HG03095 (cell line): ENCODE measurements around the gene SNTG2.
"Not testable (repeated sequence)": the region's sequence is repeated elsewhere in the genome, so short reads cannot be mapped to it uniquely, and the experiment has no call there.

ENCODE experiments used
- ATAC-seq: cut with Tn5 transposase; IDR thresholded peaks from one replicate; pipeline ENCODE4 v1.9.1; 2021; ENCODE audit warnings: moderate library complexity; ENCODE audit not compliant: unreplicated experiment

The SNTG2 gene

DNA sequence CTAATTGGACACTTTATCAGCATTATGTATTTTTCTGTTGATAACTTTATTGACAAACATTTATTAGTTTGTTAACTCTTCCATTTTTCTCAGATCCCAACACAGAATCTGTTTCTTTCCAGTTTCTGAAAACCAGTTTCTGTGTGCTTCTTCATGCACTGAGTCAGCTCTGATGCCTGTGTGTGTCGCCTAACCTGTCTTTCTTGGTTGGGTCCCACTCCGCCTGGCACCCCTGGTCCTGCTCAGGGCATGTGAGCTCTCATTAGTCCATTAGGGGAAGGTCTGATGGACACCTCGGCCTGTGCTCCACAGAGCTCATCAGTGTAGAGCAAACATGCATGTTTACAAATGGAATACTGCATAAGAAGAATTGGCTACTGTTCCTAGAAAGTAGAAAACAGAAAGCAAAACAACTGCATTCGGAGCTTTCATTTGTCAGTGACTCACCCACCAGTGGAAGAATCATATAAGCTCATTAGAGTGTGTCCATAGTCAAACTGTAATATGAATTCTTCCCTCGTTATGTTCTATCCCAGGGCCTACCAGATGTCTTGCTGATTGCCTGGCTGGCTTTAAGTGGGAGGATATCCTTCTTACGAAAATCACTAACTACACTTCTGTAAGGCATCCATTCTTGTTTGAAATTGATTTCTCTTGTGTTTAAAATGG lies 137.7 kb downstream of the SNTG2 start:
- ATAC-seq = no peak

DNA sequence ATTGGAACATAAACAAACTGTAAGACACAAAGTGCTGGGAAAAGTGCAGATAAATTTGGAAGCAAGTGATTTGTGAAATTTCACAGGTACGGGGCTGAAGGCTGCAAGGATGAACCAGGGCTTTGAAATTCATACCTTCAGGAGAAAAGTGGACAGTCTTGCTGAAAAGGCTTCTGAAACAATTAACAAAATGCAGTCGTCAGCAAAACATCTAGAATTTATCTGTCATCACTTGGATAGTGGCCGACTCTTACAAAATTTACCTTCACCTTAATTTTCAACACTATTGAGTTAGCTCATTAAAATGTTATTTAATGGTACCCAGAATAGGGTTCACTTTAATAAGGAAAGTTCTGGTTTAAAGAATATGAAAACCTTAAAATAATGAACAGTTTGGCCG lies 138.3 kb downstream of the SNTG2 start:
- no peak for ATAC-seq

DNA sequence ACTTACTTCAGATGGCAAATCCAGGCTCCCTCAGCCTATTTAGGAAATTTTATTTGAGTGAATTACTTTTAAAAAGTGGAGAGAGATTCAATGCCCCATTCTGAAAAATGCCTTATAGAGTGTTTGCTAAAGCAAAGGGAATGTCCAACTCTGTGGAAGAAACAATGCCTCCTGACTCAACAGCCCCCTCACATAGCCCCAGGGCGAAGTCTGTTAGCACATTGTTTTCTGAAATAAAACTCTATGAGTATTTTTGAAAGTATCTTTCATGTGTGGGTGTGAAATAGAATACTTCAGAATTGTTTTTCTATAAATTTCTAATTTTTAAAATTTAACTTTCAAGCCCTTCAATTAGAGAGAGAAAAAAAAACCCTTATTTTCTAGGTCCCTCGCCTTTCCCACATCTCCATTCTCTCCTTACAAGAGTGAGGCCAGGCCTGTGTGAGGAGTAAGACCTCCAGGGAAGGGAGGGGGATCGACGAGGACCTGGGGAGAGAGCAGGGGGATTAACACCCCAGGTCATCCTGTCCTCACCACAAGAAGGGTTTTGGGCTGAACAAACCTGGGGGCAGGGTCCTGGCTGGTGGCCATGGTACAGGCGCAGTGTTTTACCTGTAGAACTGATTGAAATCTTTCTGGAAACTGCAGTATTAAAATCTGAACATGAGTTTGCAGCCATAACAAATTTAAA lies 141.4 kb downstream of the SNTG2 start:
- no peak for ATAC-seq

DNA sequence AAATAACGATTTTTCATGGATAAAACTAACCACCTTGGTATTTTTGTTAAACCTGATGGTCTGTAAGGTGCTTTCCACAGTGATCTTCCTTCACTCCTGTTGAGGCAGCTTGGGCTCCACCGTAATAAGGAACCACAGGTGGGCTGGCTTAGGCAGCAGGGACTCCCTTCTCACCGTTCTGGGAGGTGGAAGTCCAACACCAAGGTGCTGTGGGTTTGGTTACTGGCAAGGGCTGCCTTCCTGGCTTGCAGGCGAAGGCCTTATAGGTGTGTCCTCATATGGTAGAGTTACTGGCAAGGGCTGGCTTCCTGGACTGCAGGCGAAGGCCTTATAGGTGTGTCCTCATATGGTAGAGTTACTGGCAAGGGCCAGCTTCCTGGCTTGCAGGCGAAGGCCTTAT lies 143.0 kb downstream of the SNTG2 start:
- ATAC-seq = not testable (repeated sequence)

DNA sequence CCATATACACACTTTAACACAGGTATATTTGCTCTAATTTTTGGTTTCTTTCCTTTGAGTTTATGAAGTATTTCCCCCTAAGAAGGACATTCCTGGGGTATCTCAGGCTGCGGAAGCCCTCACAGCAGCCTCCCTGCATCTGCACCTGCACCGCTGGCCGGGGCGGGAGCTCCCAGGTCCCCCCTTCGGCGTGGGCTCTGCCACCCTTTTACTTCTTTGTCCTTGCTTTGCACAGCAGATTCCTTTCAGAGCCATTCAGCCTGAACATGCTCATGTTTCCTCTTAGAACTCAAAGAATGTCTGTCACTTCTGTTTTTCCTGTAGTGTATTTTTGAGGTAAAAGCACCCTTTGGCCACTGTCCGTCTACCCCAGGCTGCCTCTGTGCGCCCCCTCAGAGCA lies 146.5 kb downstream of the SNTG2 start:
- ATAC-seq = no peak

DNA sequence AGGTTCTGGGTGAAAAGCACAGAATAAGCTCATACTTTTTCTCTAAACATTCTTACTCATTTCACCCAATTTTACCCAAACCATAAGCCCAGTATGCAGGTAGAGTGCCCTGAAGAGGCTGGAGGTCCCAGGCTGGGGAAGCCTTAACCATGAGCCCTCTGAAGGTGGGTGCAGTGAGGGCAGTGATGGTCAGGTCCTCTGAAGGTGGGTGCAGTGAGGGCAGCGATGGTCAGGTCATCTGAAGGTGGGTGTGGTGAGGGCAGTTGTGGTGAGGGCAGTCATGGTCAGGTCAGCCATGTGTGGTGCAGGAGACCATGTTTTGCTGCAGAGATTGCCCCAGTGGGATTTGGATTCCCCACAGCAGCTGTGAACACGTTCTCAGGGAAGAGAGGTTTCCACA lies 148.8 kb downstream of the SNTG2 start:
- ATAC-seq = no peak

DNA sequence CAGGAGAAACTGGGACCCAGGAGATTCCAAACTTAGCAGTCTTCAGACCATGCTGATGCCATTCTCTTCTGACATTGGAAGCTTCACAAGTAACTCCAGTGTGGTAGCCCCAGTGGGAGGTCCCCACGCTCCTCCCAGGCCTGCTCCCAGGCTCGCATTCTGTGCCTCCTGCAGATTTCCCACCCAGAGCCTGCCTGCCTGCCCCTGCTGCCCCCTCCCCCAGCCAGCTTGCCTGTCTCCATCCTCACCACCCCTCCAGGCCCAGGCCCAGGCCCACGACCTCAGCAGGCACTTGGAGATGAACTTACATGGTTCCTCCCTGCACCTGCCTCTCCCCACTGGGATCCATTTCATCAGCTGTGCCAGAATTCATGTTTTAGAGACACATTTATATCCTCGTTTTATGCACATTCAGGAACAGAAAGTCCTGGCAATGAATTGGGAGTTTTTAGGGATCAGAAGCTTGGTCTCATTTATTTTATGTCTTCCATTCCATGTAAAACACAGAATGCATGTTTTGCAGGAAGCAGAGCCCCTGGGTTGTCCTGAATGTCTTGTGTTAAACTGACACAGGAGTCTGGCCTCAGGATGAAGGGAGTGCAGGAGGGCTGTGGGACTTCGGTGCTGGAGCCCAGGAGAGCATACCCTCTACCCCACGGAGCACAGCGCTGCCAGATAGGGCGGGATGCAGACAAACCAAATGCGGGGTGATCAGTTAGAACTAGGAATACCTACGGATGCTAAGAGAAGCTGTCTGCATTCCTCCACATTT lies 150.5 kb downstream of the SNTG2 start:
- no peak for ATAC-seq

DNA sequence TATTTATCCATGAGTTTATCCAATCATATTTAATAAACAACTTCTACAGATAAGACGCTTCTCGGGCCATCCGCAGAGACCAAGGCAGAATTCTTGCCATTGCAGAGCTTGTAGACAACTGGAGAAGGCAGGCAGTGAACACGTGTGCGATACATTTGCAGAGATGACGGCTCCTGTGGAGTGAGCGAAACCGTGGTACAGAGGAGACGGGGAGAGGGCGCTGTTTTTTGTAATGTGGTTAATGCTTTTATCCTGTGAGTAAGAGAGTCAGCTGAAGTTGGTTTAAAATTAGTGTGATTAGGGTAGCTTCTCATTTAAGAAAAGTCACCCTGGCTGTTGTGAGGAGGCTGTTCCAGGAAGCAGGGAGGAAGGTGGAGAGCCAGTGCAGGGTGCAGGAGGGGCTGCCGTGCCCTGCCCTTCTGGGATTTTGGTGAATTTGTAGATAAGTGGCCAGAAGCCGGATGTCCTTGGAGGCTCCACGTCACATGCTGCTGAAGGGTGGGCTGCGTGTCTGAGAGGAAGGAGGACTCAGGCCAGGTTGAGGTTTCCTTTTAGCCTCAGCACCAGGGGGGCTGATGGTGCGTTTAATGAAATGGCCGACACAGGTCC lies 151.4 kb downstream of the SNTG2 start:
- no peak for ATAC-seq

DNA sequence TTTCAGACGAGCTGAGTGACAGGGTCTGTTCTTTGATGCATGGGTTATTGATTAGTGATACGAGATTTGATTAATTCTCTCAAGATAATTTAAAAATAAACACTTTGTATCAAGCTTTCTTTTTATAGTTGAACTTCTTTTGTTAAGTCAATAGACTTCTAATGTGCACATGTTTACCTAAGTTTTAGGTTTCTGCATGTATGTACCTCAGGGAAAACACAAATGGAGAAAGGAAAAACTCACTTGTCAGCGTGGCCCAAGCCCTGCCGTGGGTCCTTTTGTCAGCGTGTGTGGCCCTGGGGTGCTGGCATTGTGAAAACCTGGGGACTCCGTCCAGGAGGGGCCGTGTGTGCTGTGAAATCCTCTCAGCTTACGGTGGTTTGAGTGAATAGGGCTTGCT lies 153.7 kb downstream of the SNTG2 start:
- no peak for ATAC-seq

DNA sequence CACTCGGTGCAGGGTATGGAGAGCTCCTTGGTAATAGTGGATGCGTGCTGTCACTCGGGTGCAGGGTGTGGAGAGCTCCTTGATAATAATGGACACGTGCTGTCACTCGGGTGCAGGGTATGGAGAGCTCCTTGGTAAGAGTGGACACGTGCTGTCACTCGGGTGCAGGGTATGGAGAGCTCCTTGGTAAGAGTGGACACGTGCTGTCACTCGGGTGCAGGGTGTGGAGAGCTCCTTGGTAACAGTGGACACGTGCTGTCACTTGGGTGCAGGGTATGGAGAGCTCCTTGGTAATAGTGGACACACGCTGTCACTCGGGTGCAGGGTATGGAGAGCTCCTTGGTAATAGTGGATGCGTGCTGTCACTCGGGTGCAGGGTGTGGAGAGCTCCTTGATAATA lies 155.7 kb downstream of the SNTG2 start:
- ATAC-seq = not testable (repeated sequence)

DNA sequence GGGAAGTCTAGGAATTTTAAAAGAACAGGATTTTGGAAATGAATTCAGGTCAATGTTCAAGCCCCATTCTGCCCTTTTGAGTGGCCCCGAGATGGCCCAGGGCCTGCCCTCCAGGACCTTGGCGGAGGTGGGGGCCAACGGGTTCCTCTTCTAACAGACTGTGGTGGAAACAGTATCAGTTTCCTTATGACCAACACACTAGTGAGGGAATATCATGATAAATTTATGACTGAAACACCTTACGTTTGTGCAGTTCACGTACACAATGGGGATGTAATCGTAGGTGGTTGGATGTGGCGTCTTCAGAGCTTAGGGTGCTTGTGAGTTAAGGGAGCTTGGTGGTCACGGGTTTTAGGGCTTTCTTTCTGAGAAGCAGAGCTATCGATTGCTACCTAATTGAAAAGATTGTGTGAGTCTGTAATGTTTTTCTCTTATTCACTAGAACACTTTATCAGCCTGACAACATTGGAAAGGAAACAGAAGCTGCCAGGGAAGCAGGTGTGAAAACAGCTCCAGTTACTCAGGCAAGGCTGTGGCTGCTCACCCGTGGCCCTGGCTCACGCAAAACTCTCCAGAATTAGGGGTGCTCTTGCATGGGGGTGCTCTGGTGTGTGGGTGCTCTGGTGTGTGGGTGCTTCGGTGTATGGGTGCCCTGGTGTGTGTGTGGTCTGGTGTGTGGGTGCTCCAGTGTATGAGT lies 165.3 kb downstream of the SNTG2 start:
- ATAC-seq = no peak

DNA sequence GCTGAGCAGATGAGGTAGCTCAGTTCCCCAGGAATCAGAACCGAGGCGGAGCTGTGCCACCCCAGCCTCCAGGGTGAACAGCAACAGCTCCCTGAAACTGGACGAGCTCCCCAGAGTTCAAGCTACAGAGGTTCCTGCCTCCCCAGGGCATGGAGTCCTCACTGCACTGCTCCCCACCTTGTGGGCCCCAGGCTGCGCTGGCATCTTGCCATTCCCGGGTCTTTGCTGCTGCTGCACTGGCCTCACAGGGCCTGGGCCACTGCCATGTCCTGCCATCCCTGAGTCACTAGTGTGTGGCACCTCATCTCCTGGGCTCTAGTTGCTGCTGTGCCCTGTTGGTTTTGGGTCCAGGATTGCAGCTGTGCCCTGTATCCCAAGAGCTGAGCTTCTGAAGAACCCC lies 166.9 kb downstream of the SNTG2 start:
- ATAC-seq = no peak

DNA sequence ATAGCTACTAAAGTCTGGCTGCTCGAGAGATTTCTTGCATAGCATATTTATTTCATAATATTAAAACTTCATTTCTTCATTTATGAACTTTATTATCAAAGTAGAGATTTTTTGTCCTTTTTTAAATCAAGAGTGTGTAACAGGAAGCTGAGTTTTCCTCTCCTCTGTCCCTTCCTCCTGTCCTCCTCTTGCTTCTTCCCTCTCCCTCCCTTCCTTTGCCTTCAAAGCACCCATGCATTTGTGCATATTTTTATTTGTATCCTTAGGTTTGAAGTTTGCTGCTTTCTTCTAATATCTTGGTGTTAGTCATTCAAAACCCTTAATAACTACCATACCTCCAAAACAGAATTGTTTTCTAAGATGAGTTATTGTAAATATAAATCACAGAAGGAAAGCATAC lies 174.6 kb downstream of the SNTG2 start:
- no peak for ATAC-seq

DNA sequence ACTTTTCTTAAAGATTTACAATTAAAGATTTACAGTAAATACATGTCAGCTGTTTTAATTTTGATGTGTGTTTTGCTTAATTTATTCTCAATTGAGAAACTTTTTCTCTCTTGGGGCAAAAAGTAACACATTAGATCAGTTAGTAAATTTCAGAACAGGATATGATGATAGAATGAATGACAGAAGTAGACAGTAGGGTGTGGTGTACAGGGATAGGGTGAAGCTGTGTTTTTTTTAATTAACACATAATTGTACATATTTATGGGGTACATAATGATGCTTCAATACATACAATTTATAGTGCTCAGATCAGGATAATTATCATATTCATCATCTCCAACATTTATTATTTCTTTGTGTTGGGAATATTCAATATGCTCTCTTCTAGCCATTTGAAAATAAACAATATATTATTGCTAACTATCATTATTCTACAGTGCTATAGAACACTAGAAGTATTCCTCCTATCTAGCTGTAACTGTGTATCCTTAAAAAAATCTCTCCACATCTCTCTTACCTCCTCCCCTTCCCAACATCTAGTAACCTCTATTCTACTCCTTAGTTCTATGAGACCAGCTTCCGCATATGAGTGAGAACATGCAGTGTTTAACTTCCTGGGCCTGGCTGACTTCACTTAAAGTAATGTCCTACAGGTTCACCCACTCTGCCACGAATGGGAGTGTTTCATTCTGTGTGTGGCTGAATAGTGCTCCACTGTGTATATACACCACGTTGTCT lies 175.2 kb downstream of the SNTG2 start:
- no peak for ATAC-seq

DNA sequence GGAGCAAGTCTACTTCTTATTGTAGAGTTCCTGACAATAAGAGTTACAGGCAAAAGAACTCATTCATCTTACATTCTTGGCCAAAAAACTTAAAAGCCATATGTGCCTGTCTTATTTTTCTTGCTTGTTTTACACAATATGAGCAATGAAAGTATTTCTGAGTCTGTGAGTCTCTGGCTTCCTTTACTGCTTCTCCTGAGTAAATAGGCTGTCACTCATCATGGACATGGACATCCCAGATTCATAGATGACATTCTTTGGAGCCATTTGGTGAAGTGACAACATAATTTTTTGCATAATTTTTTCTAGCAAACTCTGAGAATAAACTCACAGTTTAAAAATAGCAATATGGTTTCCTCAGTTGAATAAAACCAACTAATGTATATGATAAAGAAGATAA lies 179.3 kb downstream of the SNTG2 start:
- ATAC-seq = no peak

DNA sequence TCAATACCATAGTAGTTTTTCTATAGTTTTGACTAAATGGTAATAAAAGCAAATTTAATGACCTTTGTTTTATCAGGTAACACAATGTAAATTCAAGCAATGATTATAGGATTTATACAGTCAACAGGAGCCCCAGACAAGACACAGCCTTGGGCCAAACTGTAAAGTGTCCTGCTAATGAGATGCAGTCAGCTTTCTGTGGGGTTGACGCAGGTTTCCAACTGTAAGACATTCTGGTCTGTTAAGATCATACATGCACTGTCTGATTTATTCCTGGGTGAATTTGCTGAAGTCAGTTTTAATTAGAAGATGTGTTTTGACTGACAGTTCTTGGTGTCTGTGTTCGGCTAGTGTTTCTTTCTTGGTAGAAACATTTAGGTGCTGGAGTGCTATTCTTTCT lies 180.3 kb downstream of the SNTG2 start:
- no peak for ATAC-seq

DNA sequence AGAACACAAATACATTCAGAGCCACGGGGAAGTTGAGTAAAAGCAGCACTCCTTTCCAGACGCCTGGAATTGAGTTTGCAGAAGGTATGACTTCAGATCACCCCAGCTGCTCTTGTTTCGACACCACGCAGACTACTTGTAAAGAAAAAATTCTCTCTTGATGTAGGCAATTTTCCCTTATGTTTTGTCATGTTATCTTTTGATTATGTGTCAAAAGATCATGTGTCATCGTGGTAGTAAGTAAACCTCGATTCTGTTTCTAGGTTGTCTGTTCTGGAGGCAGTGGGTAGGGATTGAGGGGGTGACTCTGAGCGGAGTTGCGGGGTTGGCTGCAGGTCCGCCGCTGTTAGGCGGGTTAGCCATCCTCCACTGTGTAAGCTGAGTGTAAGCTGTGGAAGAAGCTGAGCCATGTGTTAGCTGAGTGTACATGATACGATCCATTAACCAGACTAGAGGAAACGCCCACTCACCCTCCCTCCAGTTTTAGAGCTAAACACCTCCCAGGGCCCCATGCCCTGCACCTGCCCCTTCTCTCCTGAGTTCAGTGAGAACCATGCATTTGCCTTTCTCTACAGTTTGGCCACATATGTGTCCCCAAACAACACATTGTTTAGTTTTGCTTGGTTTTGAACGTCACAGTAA lies 181.8 kb downstream of the SNTG2 start:
- no peak for ATAC-seq

DNA sequence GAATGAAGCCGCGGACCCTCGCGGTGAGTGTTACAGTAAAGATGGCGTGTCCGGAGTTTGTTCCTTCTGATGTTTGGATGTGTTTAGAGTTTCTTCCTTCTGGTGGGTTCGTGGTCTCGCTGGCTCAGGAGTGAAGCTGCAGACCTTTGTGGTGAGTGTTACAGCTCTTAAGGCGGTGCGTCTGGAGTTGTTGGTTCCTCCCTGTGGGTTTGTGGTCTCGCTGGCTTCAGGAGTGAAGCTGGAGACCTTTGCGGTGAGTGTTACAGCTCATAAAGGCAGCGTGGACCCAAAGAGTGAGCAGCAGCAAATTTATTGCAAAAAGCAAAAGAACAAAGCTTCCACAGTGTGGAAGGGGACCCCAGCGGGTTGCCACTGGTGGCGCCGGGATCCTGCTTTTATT lies 183.2 kb downstream of the SNTG2 start:
- not testable (repeated sequence) for ATAC-seq

DNA sequence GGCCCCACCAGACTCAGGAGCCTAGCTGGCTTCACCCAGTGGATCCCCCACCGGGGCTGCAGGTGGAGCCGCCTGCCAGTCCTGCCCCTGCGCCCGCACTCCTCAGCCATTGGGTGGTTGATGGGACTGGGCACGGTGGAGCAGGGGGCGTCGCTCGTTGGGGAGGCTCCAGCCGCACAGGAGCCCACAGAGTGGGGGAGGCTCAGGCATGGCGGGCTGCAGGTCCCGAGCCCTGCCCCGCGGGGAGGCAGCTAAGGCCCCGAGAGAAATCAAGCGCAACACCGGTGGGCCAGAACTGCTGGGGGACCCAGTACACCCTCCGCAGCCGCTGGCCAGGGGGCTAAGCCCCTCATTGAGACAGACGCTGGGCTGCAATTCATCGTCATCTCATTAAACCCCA lies 184.0 kb downstream of the SNTG2 start:
- no peak for ATAC-seq

DNA sequence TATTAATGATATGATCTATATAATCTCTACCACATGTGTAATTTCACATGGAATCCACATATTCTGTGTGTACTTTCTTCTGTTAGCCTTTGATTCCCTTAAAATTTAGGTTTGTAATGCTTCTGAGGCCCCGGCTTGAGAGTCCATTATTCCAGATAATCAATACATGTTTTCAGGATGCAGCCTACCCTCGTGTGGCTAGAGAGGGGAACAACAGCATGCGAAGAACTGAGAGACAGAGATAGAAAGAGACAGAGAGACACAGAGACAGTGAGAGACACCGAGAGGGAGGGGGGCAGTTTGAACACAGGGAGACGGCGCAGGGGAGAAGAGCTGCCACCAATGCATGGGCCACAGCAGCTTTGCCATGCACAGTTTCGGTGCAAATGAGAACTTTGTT lies 185.4 kb downstream of the SNTG2 start:
- no peak for ATAC-seq
